NCI-H2081 (cell line): Measurements from ENCODE around the gene MAPKAPK3.
A peak's percentile ranks its signal among the peaks of the same experiment; 100 is the strongest.
"Not testable (repeated sequence)": the region's sequence is repeated elsewhere in the genome, so short reads cannot be mapped to it uniquely, and the experiment has no call there.

Source experiments
- DNase-seq, 2 experiments: peaks; one replicate each; lab custom pipeline; 2025; lab: John Stamatoyannopoulos, UW

MAPKAPK3 gene

DNA sequence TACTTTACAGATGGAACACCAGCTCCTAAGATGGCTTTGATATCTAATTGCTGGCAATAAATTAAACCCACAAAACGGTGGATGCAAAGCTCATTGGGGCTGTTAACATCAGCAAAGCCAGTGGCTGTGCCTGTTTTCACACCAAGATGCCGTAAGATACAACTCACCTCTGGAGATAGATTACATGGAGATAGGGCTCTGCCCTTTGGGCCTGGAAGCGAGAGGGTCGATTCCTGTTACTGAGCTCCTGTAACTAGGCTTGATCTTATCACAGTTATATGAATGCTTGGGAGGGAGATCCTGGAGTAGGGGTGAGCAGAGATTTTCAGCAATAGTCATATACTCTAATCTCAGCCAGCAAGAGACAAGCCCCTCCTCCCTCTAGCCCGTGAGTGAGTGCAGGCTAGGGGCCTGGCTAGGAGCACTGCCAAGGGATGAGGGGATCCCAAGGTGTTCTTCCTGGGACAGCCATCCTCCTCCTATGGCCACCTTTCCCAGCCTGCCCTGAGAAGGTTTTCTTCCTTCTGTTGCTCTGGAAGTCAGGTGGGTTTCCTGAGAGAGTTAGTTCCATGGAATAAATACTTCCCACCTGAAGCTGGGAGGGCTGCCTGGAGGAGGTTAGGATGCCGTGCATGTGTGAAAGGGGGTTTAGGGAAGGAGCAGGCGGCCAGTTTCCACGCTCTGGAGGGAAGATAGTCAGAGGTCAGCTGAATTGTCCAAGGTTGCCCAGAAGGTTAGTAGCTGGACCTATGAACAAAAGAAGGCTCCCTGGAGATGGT, 39.7 kb downstream of the MAPKAPK3 start:
- DNase-seq: no peak

DNA sequence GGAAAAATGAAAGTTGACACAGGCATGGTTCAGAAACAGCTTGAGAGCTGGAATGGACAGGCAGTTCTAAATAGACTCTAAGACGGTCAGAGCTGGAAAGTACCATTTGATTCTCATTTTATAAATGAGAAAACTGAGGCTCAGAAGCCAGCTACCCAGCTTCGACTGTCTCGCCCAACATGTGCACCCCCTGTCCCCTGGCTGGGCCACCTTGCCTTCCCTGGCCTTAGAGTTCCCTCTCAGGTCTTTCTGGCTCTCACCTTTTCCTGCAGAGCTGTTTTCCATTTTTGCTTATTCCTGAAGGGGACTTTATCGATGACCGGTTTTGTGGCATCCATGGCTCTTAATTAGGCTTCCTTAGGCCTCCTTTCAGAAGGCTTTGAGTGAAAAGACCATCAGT, 40.5 kb downstream of the MAPKAPK3 start:
- no peak for DNase-seq

DNA sequence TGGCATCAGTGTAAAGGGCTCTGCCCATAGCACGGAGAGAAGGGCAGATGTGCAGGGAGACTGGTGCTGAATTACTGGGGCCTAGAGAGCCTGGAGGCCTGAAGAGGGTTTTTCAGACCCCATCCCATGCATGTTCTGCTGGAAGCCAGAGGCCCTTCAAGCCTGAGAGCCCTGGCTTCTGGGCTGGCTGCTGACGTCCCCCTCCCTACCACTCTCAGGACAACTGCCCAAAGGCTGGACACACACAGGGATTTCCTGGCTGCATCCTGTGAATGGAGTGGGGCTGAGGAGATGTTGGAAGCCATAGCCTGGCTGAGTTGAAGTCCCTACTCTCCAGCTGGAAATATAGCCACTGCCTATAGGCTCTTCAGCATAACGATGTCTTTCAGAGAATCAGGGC, 40.9 kb downstream of the MAPKAPK3 start:
- no peak for DNase-seq

DNA sequence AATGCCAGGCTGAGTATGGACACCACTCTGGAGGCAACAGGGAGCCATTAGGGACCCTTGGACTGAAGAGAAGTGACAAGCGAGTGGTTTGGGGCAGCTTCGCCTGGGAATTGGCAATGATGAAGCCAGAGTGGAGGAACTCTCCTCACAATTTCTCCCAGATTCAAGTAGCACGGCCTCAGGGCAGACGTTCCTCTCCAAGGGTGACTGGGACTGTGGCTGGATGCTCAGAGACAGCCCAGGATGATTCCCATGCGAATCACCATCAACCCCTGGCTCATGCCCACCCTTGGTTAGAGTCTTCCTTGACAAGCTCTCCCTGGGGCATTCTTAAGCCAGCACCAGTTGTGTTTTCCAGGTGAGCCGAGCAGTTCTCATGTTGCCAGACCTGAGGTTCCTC, 41.5 kb downstream of the MAPKAPK3 start:
- no peak for DNase-seq

DNA sequence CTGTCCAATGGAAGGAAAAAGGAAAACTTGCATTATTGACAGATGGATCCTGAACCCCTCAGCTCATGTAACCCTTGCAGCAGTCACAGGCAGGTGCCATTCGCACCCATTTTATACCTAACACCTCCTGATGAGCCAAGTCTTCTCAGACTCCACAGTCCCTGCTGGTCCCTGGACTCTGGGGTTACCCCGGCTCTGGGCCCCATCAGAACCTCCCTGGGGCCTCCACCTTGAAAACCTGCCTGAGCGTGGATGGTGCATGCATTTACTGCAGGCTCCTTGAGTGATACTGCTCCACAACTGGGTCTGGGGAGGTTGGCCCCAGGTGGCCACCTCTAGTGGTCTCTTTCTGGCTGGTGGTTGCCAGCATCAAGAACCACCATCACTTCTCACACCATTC, 41.9 kb downstream of the MAPKAPK3 start:
- DNase-seq: no peak

DNA sequence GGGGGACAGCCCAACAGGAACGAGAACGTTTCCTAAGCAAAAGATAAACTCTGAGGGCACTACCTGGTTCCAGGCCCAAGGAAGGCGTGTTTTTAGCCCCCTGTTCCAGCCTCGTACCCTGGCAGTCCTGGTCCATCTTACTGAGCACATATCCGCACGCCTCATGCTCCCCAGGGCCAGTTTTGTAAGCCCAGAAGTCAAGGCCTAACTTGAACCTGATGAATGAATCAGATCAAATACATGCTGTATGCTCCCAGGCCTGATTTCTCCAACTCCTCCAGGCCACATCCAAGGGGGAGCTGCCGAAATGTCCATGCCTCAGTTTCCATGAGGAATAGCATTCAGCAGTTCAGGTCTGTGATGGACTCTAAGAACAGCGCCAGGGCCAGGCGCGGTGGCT, 43.4 kb downstream of the MAPKAPK3 start:
- no peak for DNase-seq

DNA sequence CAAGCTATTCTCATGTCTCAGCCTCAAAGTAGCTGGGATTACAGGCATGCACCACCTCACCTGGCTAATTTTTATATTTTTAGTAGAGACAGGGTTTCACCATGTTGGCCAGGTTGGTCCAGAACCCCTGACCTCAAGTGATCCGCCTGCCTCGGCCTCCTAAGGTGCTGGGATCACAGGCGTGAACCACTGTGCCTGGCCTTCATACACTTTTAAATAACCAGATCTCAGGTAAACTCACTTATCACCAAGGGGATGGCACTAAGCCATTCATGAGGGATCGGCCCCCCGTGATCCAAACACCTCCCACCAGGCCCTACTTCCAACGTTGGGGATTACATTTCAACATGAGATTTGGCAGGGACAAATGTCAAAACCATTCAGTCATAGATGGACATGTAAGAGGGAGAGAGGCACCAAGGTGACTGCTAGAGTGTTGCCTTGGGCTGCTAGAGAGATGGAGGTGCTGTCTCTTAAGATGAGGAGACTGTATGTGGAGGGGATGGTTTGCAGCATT, 44.4 kb downstream of the MAPKAPK3 start:
- DNase-seq: no peak

DNA sequence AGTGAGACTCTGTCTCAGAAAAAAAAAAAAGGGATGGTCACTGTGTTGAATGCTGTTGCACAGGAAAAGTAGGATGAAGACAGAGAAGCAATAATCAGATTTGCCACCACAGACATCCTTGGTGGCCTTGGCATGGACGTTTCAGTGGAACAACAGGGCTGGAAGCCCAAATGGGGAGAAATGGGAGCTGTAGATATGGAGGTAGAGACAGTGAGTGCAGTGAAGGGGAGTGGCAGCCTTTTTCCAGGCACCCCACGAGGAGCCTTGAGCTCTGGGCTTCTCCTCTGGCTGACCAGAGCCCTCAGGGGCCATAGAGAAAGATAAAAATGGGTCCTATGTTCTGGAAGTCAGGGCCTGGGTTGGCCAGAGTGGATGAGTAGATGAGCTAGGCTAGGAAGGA, 45.5 kb downstream of the MAPKAPK3 start:
- no peak for DNase-seq

DNA sequence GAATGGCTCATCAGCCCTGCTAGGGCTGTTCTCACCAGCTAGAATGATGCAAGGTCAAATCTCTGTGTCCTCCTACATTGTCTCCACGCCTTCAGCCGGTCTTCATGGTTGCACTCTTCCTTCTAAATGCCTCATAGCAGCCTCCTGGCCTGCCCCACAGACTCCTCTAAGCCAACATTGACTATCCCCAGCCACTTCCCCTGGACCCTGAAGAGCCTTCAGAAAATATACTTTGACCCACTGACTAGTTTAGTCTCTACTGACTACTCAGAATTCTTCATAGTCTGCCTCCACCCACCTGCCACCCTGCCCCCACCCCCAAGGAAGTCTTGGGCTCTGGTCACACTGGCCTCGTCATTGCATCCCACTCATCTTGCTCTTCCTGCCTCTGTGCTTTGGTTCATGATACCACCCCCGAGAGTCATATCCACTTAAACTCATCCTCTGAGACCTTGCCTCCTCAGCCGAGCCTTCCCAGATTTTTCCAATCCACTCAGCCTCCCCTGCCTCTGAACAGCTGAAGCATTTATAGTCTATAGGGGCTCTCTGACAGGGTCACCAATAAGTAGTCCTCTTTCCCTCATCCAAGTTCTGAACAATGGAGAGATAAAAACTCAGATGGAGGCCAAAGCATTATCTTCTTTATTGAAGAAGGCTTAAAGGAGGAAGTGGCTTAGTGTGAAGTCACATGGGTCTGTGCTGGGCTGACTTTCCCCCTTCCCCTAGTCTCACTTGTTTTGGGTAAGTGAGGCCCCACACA, 48.3 kb downstream of the MAPKAPK3 start:
- no peak for DNase-seq

DNA sequence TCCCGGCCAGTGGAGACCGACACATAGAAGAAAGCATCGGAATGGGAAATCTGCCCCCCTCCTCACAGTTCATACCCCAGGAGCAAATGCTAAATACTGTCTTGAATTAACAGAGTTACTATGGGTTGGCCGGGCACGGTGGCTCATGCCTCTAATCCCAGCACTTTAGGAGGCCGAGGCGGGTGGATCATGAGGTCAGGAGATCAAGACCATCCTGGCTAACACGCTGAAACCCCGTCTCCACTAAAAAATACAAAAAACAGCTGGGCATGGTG, 48.8 kb downstream of the MAPKAPK3 start:
- not testable (repeated sequence) for DNase-seq

DNA sequence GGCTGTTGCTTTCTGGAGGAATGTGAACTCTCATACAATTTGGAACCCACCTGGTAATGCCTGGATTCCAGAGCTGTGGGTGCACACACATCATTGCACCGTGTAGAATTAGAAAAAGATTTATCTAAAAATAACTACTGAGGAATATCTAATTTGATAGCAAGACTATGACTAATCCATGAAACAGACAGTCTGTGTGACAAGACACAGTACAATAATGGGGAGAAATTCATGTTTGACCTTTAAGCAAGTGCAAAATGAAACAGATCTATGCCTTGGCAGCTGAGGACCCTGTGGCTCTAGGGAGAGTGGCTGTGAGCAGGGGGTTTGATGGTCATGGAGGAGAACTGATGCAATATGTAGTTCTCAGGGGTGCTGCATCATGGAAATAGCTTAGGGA, 49.9 kb downstream of the MAPKAPK3 start:
- no peak for DNase-seq

DNA sequence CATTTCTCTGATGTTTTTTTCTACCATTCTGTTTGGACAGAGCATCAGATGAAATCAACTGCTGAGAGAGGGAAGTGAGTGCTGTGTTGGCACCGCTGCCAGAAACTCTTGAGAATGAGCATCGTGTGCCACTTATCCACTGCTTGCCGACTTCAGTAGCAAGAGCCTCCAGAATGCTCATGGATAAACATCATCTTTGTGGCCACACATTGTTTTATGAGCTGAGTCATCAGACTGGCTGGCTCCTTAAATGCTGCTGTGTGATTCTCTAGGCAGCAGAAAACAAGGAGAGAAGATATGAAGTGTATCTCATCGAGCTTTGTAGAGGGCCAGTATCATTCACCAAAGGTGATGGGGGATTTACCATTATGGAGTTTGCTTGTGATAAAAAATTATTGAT, 54.4 kb downstream of the MAPKAPK3 start:
- no peak for DNase-seq

DNA sequence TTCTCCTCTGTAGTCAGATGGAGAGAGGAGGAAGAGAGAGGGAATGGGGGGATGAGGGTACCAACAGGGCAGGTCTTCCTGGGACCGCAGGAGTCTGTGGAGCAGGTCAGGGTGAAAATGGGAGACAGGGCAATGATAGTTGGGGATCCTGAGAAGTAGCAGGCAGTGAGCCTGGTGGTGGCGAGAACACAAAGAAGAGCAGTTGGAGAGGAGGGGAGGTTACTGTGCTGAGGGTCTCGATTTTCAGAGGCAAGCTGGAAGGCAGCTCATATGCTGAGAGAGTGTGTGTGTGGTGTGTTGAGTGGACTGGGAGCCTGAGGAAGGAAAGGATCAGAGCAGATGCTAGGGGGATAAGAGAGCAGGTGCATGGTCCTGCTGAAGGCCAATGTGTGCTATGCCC, 55.7 kb downstream of the MAPKAPK3 start:
- DNase-seq: no peak

DNA sequence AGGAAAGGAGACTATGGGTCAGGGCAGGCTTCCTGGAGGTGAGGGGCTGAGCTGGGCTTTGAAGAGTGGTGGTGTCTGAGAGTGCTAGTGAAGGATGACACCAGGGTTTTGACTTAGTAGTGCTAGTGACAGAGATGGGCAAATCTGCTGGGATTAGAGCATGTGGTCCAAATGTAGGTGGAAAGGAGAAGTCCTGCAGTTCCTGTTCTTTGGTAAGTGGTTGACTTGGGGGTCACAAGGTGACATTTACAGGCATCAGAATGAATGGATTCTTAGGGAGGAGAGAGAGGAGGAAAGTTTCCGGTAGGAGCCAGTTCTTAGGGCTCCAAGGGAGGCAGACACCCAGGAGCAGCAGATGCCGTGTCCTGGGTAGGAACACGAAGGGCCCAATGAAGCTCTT, 57.0 kb downstream of the MAPKAPK3 start:
- DNase-seq: no peak

DNA sequence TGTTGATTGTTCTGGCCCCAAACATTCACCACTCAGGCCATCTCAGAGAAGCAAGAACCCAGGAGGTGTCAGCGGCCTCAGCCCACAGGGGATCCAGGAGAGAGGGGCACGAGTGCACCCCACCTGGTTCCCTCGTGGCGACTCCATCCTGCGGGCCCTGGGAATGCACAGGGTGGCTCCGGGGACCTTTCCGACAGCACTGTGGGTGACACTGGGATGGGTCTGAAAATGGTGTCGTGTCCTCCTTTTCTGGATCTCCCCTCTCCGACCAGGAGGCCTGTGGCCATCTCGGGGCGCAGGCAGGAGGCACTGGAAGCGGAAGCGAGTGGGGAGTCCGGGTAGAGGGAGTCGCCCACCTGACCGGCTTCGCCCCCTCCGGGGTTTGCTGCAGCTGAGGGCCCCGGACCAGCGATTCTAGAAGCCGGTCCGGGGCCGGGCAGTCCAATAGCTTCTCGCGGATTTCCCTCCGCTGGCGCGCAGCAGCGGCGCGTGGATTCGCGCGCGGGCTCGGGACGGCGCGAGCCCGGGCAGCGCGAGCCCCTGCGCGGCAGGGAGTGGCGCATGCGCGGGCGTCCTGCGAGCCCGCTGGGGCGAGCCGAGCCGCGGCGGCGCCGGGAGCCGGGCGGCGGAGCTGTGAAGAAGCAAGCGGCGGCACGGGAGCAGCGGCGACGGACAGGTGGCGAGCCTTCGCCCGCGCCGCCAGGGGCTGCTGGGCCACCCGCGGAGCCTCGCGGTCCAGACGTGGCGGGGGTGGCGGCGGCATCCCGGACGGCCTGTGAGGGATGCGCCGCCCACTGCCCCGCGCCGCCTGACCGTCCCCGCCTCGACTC, 57.6 kb downstream of the MAPKAPK3 start, which contains the start of gene DOCK3:
Gene DOCK3, plus strand, starts transcription at position 579 of the 830 bp plus-strand sequence. CDS start 337 bp downstream, outside the sequence.
- peak; percentile 2 to 30 for DNase-seq

DNA sequence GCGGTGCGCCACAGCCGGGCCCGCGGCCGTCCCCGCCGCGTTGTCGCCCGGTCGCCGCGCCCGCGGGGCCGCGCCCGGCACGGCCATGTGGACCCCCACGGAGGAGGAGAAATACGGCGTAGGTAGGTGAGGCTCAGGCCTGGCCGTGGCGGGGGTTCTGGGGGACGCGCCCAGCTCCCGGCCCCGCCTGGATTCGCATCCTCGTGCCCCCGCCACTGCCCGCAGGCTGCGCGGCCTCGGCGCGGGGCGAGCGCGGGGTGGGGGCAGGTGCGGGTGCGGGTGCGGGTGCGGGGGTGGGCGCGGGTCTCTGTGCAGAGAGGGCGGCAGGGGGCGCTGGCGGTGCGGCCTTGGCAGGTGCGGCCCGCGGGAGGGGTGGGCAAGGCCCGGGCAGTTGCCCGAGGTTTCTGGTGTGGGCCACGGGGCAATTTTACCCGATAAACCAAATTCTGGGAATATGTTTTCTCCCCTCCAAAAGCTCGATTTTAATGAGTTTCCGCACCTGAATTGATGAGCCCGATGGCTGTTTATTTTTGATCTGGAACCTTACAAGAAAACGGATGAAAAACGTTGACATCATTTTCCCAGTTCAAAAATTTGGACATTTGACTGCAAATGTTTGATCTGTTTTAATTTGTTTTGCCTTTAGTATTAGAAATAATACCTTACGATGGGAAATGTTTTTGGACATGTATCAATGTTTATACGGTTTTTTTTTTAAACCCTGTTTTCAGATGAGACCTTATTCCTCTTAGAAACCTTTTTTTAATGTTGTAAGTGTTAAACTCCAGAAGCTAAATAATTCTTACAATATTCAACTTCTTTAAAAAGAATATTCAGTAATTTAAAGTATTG, 58.5 kb downstream of the MAPKAPK3 start:
- peak in 1 of 2 experiments; percentile 4 for DNase-seq

DNA sequence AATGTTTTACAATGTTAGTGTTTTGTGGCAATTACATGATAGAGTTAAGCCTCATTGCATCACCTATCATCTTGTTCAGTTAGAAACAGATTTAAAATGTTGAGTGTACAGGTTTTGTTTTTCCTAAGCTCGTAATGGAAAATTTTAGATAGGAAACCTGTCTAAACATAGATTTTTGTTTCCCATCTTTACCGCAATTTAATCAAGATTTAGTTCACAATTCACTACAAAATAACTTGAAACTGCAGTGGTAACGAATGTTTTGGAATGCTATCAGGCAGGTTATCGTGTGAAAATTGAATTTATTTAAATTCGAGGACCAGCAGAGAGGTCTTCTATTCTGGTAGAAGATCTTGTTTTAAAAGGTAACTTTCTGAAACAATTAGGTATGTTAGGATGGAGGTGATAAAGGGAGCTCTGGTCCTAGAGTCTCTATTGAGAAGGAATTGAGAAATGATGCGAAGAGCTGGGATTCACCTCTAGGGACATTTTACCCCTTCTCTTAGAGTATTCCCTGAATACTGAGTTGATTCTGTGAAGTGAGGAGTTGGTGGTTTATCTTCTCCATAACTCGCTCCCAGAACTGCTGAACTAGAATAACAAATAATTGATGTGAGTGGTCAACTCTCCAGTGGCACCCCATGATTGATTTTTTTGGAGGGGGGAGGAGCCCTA, 59.2 kb downstream of the MAPKAPK3 start:
- no peak for DNase-seq

DNA sequence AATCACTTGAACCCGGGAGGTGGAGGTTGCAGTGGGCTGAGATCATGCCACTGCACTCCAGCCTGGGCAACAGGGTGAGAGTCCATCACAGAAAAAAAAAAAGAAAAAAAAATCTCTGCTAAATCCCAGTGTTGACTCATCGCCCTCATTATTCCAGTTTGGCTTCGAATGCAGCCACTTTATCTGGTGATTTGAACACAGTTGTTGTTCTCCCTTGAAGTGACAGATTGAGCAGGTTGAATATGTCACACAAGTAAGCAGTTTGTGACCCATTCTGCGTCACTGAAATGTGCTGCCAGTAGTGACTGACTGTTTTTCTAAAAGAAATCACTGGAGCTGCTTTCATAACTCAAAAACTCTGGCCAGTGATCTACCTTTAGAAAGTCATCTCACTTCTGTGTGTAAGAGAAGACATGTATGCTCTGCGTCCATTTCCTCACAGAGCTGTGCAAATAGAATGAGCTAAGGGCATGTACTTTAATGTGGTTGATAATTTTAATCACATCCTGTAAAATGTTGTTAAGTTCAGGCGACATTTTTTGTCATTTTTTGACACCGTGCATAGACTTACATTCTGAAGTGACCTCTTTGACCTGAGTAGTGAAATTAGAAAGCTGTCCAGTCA, 70.3 kb downstream of the MAPKAPK3 start:
- DNase-seq: no peak

DNA sequence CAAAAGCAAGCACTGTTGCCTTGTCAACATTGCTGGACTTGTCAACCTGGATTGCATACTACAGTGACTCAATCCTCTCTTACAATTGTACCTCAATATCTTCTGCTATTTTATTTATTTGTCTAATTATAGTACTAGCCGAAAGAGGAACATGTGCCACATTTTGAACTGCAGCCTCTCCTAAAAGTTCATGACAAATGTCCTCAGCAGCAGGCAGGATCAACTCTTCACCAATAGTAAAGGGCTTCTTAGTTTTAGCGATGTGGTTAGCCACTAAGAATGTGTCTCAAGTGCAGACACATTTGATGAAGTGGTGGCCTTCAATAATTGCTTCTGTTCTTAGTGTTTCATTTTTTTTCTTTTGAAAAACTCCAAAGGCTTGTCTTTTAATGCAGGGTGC, 71.0 kb downstream of the MAPKAPK3 start:
- DNase-seq: no peak

DNA sequence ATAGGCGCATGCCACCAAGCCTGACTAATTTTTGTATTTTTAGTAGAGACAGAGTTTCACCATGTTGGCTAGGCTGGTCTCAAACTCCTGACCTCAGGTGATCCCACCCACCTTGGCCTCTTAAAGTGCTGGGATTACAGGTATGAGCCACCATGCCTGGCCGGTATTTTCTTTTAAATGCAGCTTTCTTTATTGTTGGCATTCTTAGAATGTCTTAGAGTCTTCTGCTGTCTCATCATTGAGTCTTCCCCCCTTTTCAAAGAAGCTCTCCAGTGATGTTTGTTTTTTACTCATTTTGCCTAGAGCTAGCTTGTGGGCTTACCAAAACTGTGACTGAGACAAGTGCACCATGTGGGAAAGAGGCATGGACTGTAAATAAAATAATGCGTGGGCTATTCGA, 71.7 kb downstream of the MAPKAPK3 start:
- not testable (repeated sequence) for DNase-seq

DNA sequence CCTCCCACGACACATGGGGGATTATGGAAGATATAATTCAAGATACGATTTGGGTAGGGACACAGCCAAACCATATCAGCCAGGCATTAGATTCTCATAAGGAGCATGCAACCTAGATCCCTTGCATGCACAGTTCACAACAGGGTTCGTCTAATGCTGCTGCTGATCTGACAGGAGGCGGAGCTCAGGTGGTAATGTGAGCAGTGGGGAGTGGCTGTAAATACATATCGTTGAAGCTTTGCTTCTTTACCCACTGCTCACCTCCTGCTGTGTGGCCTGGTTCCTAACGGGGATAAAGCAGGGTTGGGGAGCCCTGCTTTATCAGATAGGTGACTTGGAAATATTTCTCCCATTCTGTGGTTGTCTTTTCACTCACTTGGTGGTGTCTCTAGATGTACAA, 72.6 kb downstream of the MAPKAPK3 start:
- no peak for DNase-seq
